Stimulated activated CD8-positive, alpha-beta memory T cell treated with anti-CD3 and anti-CD28 coated beads, Interleukin-7, amount 100 ng/mL, for 48 hours (primary cell): ENCODE measurements around the gene PFKP.
"Not testable (repeated sequence)": the region's sequence is repeated elsewhere in the genome, so short reads cannot be mapped to it uniquely, and the experiment has no call there.

ENCODE experiments used
- DNase-seq, 2 donors: peaks; one replicate each; pipeline ENCODE4 v3.0.0-alpha.2; 2020; ENCODE audit warnings: low read depth in 1 of 2; ENCODE audit errors: extremely low read depth in 1 of 2

PFKP gene

GRCh38 chr10:3148041-3148440 lies 80.7 kb downstream of the PFKP start:
- DNase-seq: no peak

GRCh38 chr10:3148994-3149393 lies 81.6 kb downstream of the PFKP start:
- no peak for DNase-seq

GRCh38 chr10:3149918-3150317 lies 82.6 kb downstream of the PFKP start:
- no peak for DNase-seq

GRCh38 chr10:3150366-3150765 lies 83.0 kb downstream of the PFKP start:
- no peak for DNase-seq

- no peak for DNase-seq
Observed at GRCh38 chr10:3150961-3151360, 83.6 kb downstream of the PFKP start.

- no peak for DNase-seq
Observed at GRCh38 chr10:3151889-3152565, 84.7 kb downstream of the PFKP start.

- no peak for DNase-seq
Observed at GRCh38 chr10:3152566-3152935, 85.2 kb downstream of the PFKP start.

GRCh38 chr10:3154666-3155065 lies 87.3 kb downstream of the PFKP start:
- no peak for DNase-seq

- no peak for DNase-seq
Observed at GRCh38 chr10:3159152-3159551, 91.8 kb downstream of the PFKP start.

GRCh38 chr10:3162533-3162932 lies 95.2 kb downstream of the PFKP start:
- DNase-seq: no peak

- no peak for DNase-seq
Observed at GRCh38 chr10:3163879-3164278, 96.5 kb downstream of the PFKP start.

GRCh38 chr10:3165196-3165595 lies 97.8 kb downstream of the PFKP start:
- DNase-seq: no peak

- DNase-seq: no peak
Observed at GRCh38 chr10:3166496-3167290, 99.3 kb downstream of the PFKP start.

- DNase-seq: no peak
Observed at GRCh38 chr10:3167611-3168330, 100.4 kb downstream of the PFKP start.

- DNase-seq: no peak
Observed at GRCh38 chr10:3169271-3169670, 101.9 kb downstream of the PFKP start.

- no peak for DNase-seq
Observed at GRCh38 chr10:3169673-3170072, 102.3 kb downstream of the PFKP start.

- DNase-seq: not testable (repeated sequence)
Observed at GRCh38 chr10:3171488-3171887, 104.1 kb downstream of the PFKP start.

- peak in 1 of 2 donors; percentile 40 for DNase-seq
Observed at GRCh38 chr10:3172081-3172445, 104.7 kb downstream of the PFKP start.

GRCh38 chr10:3172446-3173170 lies 105.3 kb downstream of the PFKP start, which contains the start of gene PITRM1:
PITRM1 (minus strand) TSS chr10:3172782; CDS start chr10:3172772, 10 bp downstream.
- DNase-seq: peak; percentile 97 to 99

- peak; percentile 51 to 74 for DNase-seq
Observed at GRCh38 chr10:3173171-3173878, 106.0 kb downstream of the PFKP start.
